Activated CD4-positive, alpha-beta T cell treated with anti-CD3 and anti-CD28 coated beads, Interleukin-2, amount 10 ng/mL, durations not matched to agents 24 days and 14 days (primary cell): Measurements from ENCODE around the gene MAP6. TPM values are rescaled to one million over a fixed set of nuclear protein-coding genes. Genes with fewer than 3 reads are reported as not detected.

Experiments used
- DNase-seq: peaks from one replicate; pipeline ENCODE4 v3.0.0; 2022
- H3K27ac Mint-ChIP-seq: one replicate; pipeline ENCODE4 v1.8.0; 2022; ENCODE audit warnings: mild to moderate bottlenecking, mixed read lengths
- H3K27me3 Mint-ChIP-seq: one replicate; pipeline ENCODE4 v1.8.0; 2022; ENCODE audit warnings: mixed read lengths
- H3K36me3 Mint-ChIP-seq: one replicate; pipeline ENCODE4 v1.8.0; 2022; ENCODE audit warnings: low read depth, mild to moderate bottlenecking, mixed read lengths
- H3K4me1 Mint-ChIP-seq: one replicate; pipeline ENCODE4 v1.8.0; 2021; ENCODE audit warnings: mixed read lengths
- H3K4me3 Mint-ChIP-seq: one replicate; pipeline ENCODE4 v1.8.0; 2022; ENCODE audit warnings: mild to moderate bottlenecking, moderate library complexity, mixed read lengths
- H3K9me3 Mint-ChIP-seq: one replicate; pipeline ENCODE4 v1.8.0; 2021; ENCODE audit warnings: mixed read lengths
- intact Hi-C: fragments of 100-400 bp; cut with micrococcal nuclease; formaldehyde crosslinking; loops from one replicate; pipeline ENCODE4 v1.15.1; 2023
- total RNA-seq: library from RNA; stranded (reverse); gene quantifications from 2 replicates; pipeline ENCODE4 v1.2.3, GENCODE V29; 2022

Gene MAP6
- total RNA-seq, 1 donor from 2014 or later = 0.09 TPM

GRCh38 chr11:75558939-75559843 lies 109.6 kb downstream of the MAP6 start:
- Mint-ChIP-seq H3K9me3 (no peaks in the 10 kb centered on the region), H3K36me3 (no peaks in the 10 kb centered on the region), H3K4me3 (no peak overlapping the region), H3K27ac (no peak overlapping the region), H3K27me3 (peaks cover 12% of the 10 kb centered on the region), H3K4me1 (peaks cover 18% of the 10 kb centered on the region)
- no peak for DNase-seq
- intact Hi-C loops = no loop called here

GRCh38 chr11:75557666-75558494 lies 111.0 kb downstream of the MAP6 start:
- H3K27me3 Mint-ChIP-seq = peaks cover 12% of the 10 kb centered on the region
- H3K9me3 Mint-ChIP-seq = no peaks in the 10 kb centered on the region
- no peak for DNase-seq
- H3K4me1 Mint-ChIP-seq = peaks cover 11% of the 10 kb centered on the region
- no peak overlapping the region for H3K4me3 Mint-ChIP-seq
- H3K36me3 Mint-ChIP-seq = no peaks in the 10 kb centered on the region
- H3K27ac Mint-ChIP-seq = no peak overlapping the region
- intact Hi-C loops = no loop called here

- intact Hi-C loops = no loop called here
- Mint-ChIP-seq H3K27me3 (peaks cover 12% of the 10 kb centered on the region), H3K27ac (no peak overlapping the region), H3K9me3 (no peaks in the 10 kb centered on the region), H3K4me3 (no peak overlapping the region), H3K4me1 (peaks cover 2% of the 10 kb centered on the region), H3K36me3 (no peaks in the 10 kb centered on the region)
- DNase-seq = no peak
Measured at GRCh38 chr11:75556275-75556674, 112.6 kb downstream of the MAP6 start.

GRCh38 chr11:75555079-75555811 lies 113.6 kb downstream of the MAP6 start:
- no peaks in the 10 kb centered on the region for H3K4me1 Mint-ChIP-seq
- H3K4me3 Mint-ChIP-seq = no peak overlapping the region
- no peak overlapping the region for H3K27ac Mint-ChIP-seq
- H3K36me3 Mint-ChIP-seq = no peaks in the 10 kb centered on the region
- H3K27me3 Mint-ChIP-seq = peaks cover 12% of the 10 kb centered on the region
- DNase-seq = no peak
- intact Hi-C loops = no loop called here
- no peaks in the 10 kb centered on the region for H3K9me3 Mint-ChIP-seq

- DNase-seq = no peak
- Mint-ChIP-seq H3K27ac (no peak overlapping the region), H3K4me3 (no peak overlapping the region), H3K4me1 (peaks cover 2% of the 10 kb centered on the region), H3K9me3 (no peaks in the 10 kb centered on the region), H3K27me3 (peaks cover 10% of the 10 kb centered on the region), H3K36me3 (no peaks in the 10 kb centered on the region)
- intact Hi-C loops = no loop called here
Measured at GRCh38 chr11:75554258-75555022, 114.4 kb downstream of the MAP6 start.

GRCh38 chr11:75553889-75554257 lies 115.0 kb downstream of the MAP6 start:
- intact Hi-C loops = no loop called here
- no peaks in the 10 kb centered on the region for H3K36me3 Mint-ChIP-seq
- H3K9me3 Mint-ChIP-seq = no peaks in the 10 kb centered on the region
- DNase-seq = no peak
- H3K27ac Mint-ChIP-seq = no peak overlapping the region
- H3K4me1 Mint-ChIP-seq = peaks cover 2% of the 10 kb centered on the region
- H3K4me3 Mint-ChIP-seq = no peak overlapping the region
- H3K27me3 Mint-ChIP-seq = peaks cover 8% of the 10 kb centered on the region

- no peaks in the 10 kb centered on the region for H3K9me3 Mint-ChIP-seq
- H3K36me3 Mint-ChIP-seq = no peaks in the 10 kb centered on the region
- DNase-seq = no peak
- H3K4me1 Mint-ChIP-seq = peaks cover 2% of the 10 kb centered on the region
- H3K27ac Mint-ChIP-seq = no peak overlapping the region
- intact Hi-C loops = no loop called here
- H3K27me3 Mint-ChIP-seq = peaks cover 8% of the 10 kb centered on the region
- no peak overlapping the region for H3K4me3 Mint-ChIP-seq
Measured at GRCh38 chr11:75553182-75553581, 115.7 kb downstream of the MAP6 start.

- no peak overlapping the region for H3K4me3 Mint-ChIP-seq
- peaks cover 3% of the 10 kb centered on the region for H3K4me1 Mint-ChIP-seq
- no peak overlapping the region for H3K27ac Mint-ChIP-seq
- DNase-seq = no peak
- peaks cover 10% of the 10 kb centered on the region for H3K27me3 Mint-ChIP-seq
- H3K9me3 Mint-ChIP-seq = no peaks in the 10 kb centered on the region
- intact Hi-C loops = no loop called here
- no peaks in the 10 kb centered on the region for H3K36me3 Mint-ChIP-seq
Measured at GRCh38 chr11:75549370-75549958, 119.4 kb downstream of the MAP6 start.

GRCh38 chr11:75548595-75549272 lies 120.1 kb downstream of the MAP6 start:
- no peak for DNase-seq
- intact Hi-C loops = no loop called here
- H3K4me3 Mint-ChIP-seq = no peak overlapping the region
- peaks cover 3% of the 10 kb centered on the region for H3K4me1 Mint-ChIP-seq
- no peaks in the 10 kb centered on the region for H3K9me3 Mint-ChIP-seq
- H3K36me3 Mint-ChIP-seq = no peaks in the 10 kb centered on the region
- no peak overlapping the region for H3K27ac Mint-ChIP-seq
- peaks cover 10% of the 10 kb centered on the region for H3K27me3 Mint-ChIP-seq

GRCh38 chr11:75547617-75548058 lies 121.2 kb downstream of the MAP6 start:
- Mint-ChIP-seq H3K4me3 (no peak overlapping the region), H3K27me3 (peaks cover 10% of the 10 kb centered on the region), H3K9me3 (no peaks in the 10 kb centered on the region), H3K27ac (peak overlapping the region; percentile 58), H3K36me3 (no peaks in the 10 kb centered on the region), H3K4me1 (peaks cover 3% of the 10 kb centered on the region)
- peak; percentile 79 for DNase-seq
- intact Hi-C loops = no loop called here

- intact Hi-C loops = no loop called here
Measured at GRCh38 chr11:75547177-75547576, 121.7 kb downstream of the MAP6 start.

GRCh38 chr11:75543806-75544205 lies 125.0 kb downstream of the MAP6 start:
- no peaks in the 10 kb centered on the region for H3K36me3 Mint-ChIP-seq
- no peak overlapping the region for H3K4me3 Mint-ChIP-seq
- DNase-seq = no peak
- H3K9me3 Mint-ChIP-seq = no peaks in the 10 kb centered on the region
- intact Hi-C loops = no loop called here
- peaks cover 2% of the 10 kb centered on the region for H3K4me1 Mint-ChIP-seq
- H3K27ac Mint-ChIP-seq = no peak overlapping the region
- H3K27me3 Mint-ChIP-seq = peaks cover 10% of the 10 kb centered on the region

More at GRCh38 chr11:75547177-75547576, 121.7 kb downstream of the MAP6 start:
- Mint-ChIP-seq H3K27me3 (peaks cover 10% of the 10 kb centered on the region), H3K4me3 (no peak overlapping the region), H3K27ac (no peak overlapping the region), H3K9me3 (no peaks in the 10 kb centered on the region), H3K36me3 (no peaks in the 10 kb centered on the region), H3K4me1 (peaks cover 3% of the 10 kb centered on the region)
- no peak for DNase-seq
